CD4-positive, alpha-beta memory T cell (primary cell): Measurements from ENCODE around the gene C7orf57. TPM values are rescaled to one million over a fixed set of nuclear protein-coding genes. Genes with fewer than 3 reads are reported as not detected.
A peak's percentile ranks its signal among the peaks of the same experiment; 100 is the strongest.

Source experiments
- CTCF ChIA-PET: fragments of 350-600 bp; sonication (Branson Sonifier 250); formaldehyde crosslinking; loops from one replicate; lab custom pipeline; 2021; ENCODE audit warnings: inconsistent platforms; ENCODE audit not compliant: partially characterized antibody; lab: Charles Lee
- POLR2A ChIA-PET: fragments of 350-600 bp; sonication (Branson Sonifier 250); formaldehyde crosslinking; loops from one replicate; lab custom pipeline; 2021; ENCODE audit not compliant: partially characterized antibody; lab: Charles Lee
- DNase-seq, 5 donors: peaks; one replicate each; pipeline versions ENCODE4 v3.0.0 to v3.0.0-alpha.2; 2020 to 2022; ENCODE audit warnings: mixed read lengths in 1 of 5
- H3K27ac ChIP-seq: one replicate; pipeline ENCODE4 v1.7.0; 2013; ENCODE audit warnings: low read depth, low read length
- H3K27me3 ChIP-seq: 2 replicates; pipeline ENCODE4 v1.7.0; 2013; ENCODE audit warnings: mild to moderate bottlenecking, low read length, moderate library complexity; ENCODE audit not compliant: insufficient read depth
- H3K36me3 ChIP-seq: 2 replicates; pipeline ENCODE4 v1.7.0; 2013; ENCODE audit warnings: mild to moderate bottlenecking, low read length, moderate library complexity; ENCODE audit not compliant: insufficient read depth
- H3K4me1 ChIP-seq: 2 replicates; pipeline ENCODE4 v1.7.0; 2013; ENCODE audit warnings: mild to moderate bottlenecking, low read length, moderate library complexity; ENCODE audit not compliant: insufficient read depth
- H3K4me3 ChIP-seq, 2 donors: one replicate each; pipeline ENCODE4 v1.7.0; 2013; ENCODE audit warnings: low read length in 2 of 2, mild to moderate bottlenecking in 1 of 2
- H3K9me3 ChIP-seq, 2 donors: one replicate each; pipeline ENCODE4 v1.7.0; 2013; ENCODE audit warnings: low read length in 2 of 2, control low read depth in 1 of 2; ENCODE audit not compliant: control insufficient read depth in 1 of 2
- H3K27ac Mint-ChIP-seq, 7 donors: one replicate each; pipeline ENCODE4 v1.8.0; 2020 to 2021; ENCODE audit warnings: mixed read lengths in 7 of 7, mild to moderate bottlenecking in 6 of 7, inconsistent platforms in 3 of 7, moderate library complexity in 3 of 7
- H3K27me3 Mint-ChIP-seq, 2 donors: one replicate each; pipeline ENCODE4 v1.8.0; 2020 to 2021; ENCODE audit warnings: mixed read lengths in 2 of 2
- H3K36me3 Mint-ChIP-seq, 2 donors: one replicate each; pipeline ENCODE4 v1.8.0; 2020 to 2021; ENCODE audit warnings: mixed read lengths in 2 of 2, inconsistent platforms in 1 of 2, mild to moderate bottlenecking in 1 of 2
- H3K4me1 Mint-ChIP-seq, 4 donors: one replicate each; pipeline ENCODE4 v1.8.0; 2020 to 2021; ENCODE audit warnings: mixed read lengths in 4 of 4, mild to moderate bottlenecking in 1 of 4
- H3K4me3 Mint-ChIP-seq, 8 donors: one replicate each; pipeline ENCODE4 v1.8.0; 2020 to 2021; ENCODE audit warnings: mixed read lengths in 8 of 8, mild to moderate bottlenecking in 7 of 8, moderate library complexity in 6 of 8, inconsistent platforms in 3 of 8
- H3K9me3 Mint-ChIP-seq, 8 donors: one replicate each; pipeline ENCODE4 v1.8.0; 2020 to 2021; ENCODE audit warnings: mixed read lengths in 8 of 8, mild to moderate bottlenecking in 5 of 8, inconsistent platforms in 3 of 8, moderate library complexity in 1 of 8
- intact Hi-C: fragments of 100-400 bp; cut with micrococcal nuclease; formaldehyde crosslinking; loops from one replicate; pipeline ENCODE4 v1.15.1; 2023
- polyA plus RNA-seq, 2 donors: library from polyadenylated mRNA; unstranded; fragments of 300-500 nt; fragmentation: Illumina TruSeq; gene quantifications; one replicate each; pipeline ENCODE4 v1.2.3, GENCODE V29; 2021
- total RNA-seq, 2 experiments: library from RNA; stranded (reverse); gene quantifications; one replicate each; pipeline ENCODE4 v1.2.3, GENCODE V29; 2021

Gene C7orf57
- total and polyA plus RNA-seq, 4 experiments from 2014 or later = 0.16 to 0.22 TPM; not detected in 2

GRCh38 chr7:48041653-48041970 is 6.3 kb downstream of the C7orf57 start:
- POLR2A ChIA-PET = interaction anchor here (1.1 kb wide), 1 partner anchor 44 kb away, joined by 3 read pairs; no protein-coding TSS in a partner anchor

DNA sequence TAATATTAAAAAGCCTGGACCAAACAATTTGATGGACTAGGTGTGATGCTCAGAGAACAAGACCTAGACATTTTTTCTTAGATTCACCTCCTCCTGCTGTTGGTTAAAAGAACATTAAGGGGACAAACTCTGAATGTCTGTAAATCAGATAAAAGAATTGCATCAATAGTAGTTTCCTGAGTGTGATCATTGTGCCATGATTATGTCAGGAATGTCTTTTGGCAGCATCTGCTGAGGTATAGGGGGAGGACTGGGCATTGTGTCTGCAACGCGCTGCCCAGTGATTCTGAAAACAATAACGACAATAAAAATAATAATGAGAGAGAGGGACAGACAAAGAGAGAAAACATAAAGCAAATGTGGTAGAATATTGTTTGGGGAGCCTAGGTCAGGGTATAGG is 6.9 kb downstream of the C7orf57 start:
- Histone ChIP-seq H3K4me3 (no peak overlapping the region), H3K9me3 (no peaks in the 10 kb centered on the region), H3K27ac (no peak overlapping the region), H3K27me3 (no peaks in the 10 kb centered on the region), H3K36me3 (no peaks in the 10 kb centered on the region), H3K4me1 (peaks cover 26% of the 10 kb centered on the region)
- no peak overlapping the region for H3K4me3 Mint-ChIP-seq
- no peaks in the 10 kb centered on the region for H3K36me3 Mint-ChIP-seq
- H3K27me3 Mint-ChIP-seq = no peaks in the 10 kb centered on the region
- intact Hi-C loops = no loop called here
- no peak for DNase-seq
- H3K9me3 Mint-ChIP-seq = no peaks in the 10 kb centered on the region
- H3K4me1 Mint-ChIP-seq = peaks cover 21 to 45% (median 31%) of the 10 kb centered on the region in 4 donors
- ChIA-PET CTCF (no interaction called here), POLR2A (interaction anchor here (1.1 to 1.4 kb wide), 2 partner anchors 43 to 47 kb away, joined by 3 read pairs; partner anchors contain the start of gene UPP1)
- H3K27ac Mint-ChIP-seq = peak overlapping the region in 2 of 7 donors; percentile 9 to 44

More at GRCh38 chr7:48041653-48041970, 6.3 kb downstream of the C7orf57 start:
- H3K27me3 ChIP-seq = no peaks in the 10 kb centered on the region
- H3K9me3 ChIP-seq = no peaks in the 10 kb centered on the region
- CTCF ChIA-PET = interaction anchor here (0.6 kb wide), 1 partner anchor 69 kb away, joined by 3 read pairs; no protein-coding TSS in a partner anchor
- H3K4me1 Mint-ChIP-seq = peaks cover 21 to 48% (median 28%) of the 10 kb centered on the region in 4 donors
- H3K4me3 ChIP-seq = no peak overlapping the region
- H3K36me3 Mint-ChIP-seq = no peaks in the 10 kb centered on the region
- no peak overlapping the region for H3K27ac ChIP-seq
- H3K4me1 ChIP-seq = peaks cover 20% of the 10 kb centered on the region
- intact Hi-C loops = no loop called here
- no peak overlapping the region for H3K4me3 Mint-ChIP-seq
- peak overlapping the region in 2 of 7 donors; percentile 1 to 48 for H3K27ac Mint-ChIP-seq
- H3K9me3 Mint-ChIP-seq = no peaks in the 10 kb centered on the region
- peaks cover 0 to 3% of the 10 kb centered on the region in 2 donors for H3K27me3 Mint-ChIP-seq
- H3K36me3 ChIP-seq = no peaks in the 10 kb centered on the region
- DNase-seq = no peak

GRCh38 chr7:48042636-48043035 is 7.3 kb downstream of the C7orf57 start:
- Mint-ChIP-seq H3K4me1 (peaks cover 21 to 44% (median 31%) of the 10 kb centered on the region in 4 donors), H3K36me3 (no peaks in the 10 kb centered on the region), H3K27me3 (no peaks in the 10 kb centered on the region), H3K9me3 (no peaks in the 10 kb centered on the region), H3K27ac (no peak overlapping the region), H3K4me3 (no peak overlapping the region)
- Histone ChIP-seq H3K9me3 (no peaks in the 10 kb centered on the region), H3K27me3 (no peaks in the 10 kb centered on the region), H3K4me1 (peaks cover 27% of the 10 kb centered on the region), H3K36me3 (no peaks in the 10 kb centered on the region), H3K27ac (no peak overlapping the region), H3K4me3 (no peak overlapping the region)
- no peak for DNase-seq
- POLR2A ChIA-PET = interaction anchor here (1.1 to 1.4 kb wide), 2 partner anchors 43 to 46 kb away, joined by 3 read pairs; partner anchors contain the start of gene UPP1
- CTCF ChIA-PET = no interaction called here
- intact Hi-C loops = no loop called here

DNA sequence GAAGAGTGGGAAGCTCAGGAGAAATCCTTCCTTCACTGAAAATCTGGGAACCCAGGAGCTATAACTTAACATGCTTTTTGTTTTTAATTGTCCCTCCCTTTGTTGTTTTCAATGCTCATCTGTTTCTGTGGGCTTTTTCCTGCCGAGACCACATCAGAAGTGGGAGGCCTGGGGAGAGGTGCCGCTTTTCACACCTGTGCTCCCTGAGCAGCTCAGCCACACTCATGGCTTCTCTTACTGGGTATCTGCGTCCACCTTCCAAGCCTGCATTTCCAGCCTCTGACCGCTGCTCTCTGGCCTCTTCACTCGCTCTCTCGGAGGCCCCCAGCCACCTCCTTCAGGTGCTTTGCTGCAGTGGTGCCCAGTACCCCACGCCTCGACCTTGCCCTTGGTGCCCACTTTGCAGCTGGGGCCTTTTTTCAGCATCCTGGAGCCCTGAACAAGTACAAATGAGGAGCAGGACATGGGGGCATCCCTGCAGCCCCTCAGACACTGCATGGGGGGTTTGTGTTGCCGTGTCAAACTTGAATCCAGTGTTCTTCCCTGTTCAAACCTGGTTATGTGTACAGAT is 9.9 kb downstream of the C7orf57 start:
- H3K36me3 Mint-ChIP-seq = no peaks in the 10 kb centered on the region
- CTCF ChIA-PET = interaction anchor here (2.9 kb wide), 1 partner anchor 54 kb away, joined by 13 read pairs; no protein-coding TSS in a partner anchor
- peak overlapping the region in 6 of 7 donors; percentile 19 to 80 (median 71) for H3K27ac Mint-ChIP-seq

DNA sequence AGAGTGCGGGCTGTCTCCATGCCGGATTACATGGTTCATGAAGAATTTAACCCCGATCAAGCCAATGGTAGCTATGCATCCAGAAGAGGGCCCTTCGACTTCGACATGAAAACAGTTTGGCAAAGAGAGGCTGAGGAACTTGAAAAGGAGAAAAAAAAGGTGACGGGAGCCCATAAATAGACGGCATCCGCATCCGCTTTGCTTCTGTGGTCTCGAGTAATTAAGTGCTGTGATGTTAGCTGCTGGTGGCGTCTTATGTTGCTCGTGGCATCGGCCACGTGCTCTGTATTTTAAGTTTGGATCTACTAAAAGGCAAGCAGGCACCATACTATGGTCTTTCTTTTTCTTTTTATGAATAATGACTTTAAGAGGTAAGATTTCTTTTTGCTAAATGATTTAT is 11.1 kb downstream of the C7orf57 start:
- POLR2A ChIA-PET = interaction anchor here (1.2 to 2.4 kb wide), 2 partner anchors 37 to 55 kb away, joined by 4 to 12 read pairs; no protein-coding TSS in a partner anchor
- H3K4me3 ChIP-seq = no peak overlapping the region
- H3K4me1 ChIP-seq = peaks cover 27% of the 10 kb centered on the region
- H3K27me3 ChIP-seq = no peaks in the 10 kb centered on the region
- Mint-ChIP-seq H3K9me3 (peaks cover 0 to 2% (median 0%) of the 10 kb centered on the region in 8 donors), H3K4me3 (peak overlapping the region in 5 of 8 donors; percentile 23 to 47 (median 41)), H3K4me1 (peaks cover 21 to 38% (median 31%) of the 10 kb centered on the region in 4 donors), H3K27me3 (no peaks in the 10 kb centered on the region), H3K36me3 (no peaks in the 10 kb centered on the region), H3K27ac (peak overlapping the region; percentile 1 to 80 (median 62))
- H3K27ac ChIP-seq = no peak overlapping the region
- intact Hi-C loops = loop anchor here (1.0 kb wide), 1 partner anchor 11 kb away; the partner anchor contains the start of gene C7orf57
- DNase-seq = peak; percentile 32 to 55 (median 39)
- CTCF ChIA-PET = interaction anchor here (2.6 to 2.9 kb wide), 2 partner anchors 55 to 64 kb away, joined by 9 to 13 read pairs; no protein-coding TSS in a partner anchor
- no peaks in the 10 kb centered on the region for H3K36me3 ChIP-seq
- H3K9me3 ChIP-seq = no peaks in the 10 kb centered on the region

More for the DNA sequence above, 9.9 kb downstream of the C7orf57 start:
- no peaks in the 10 kb centered on the region for H3K27me3 ChIP-seq
- POLR2A ChIA-PET = interaction anchor here (0.6 to 2.4 kb wide), 2 partner anchors 38 to 47 kb away, joined by 3 to 12 read pairs; no protein-coding TSS in a partner anchor
- intact Hi-C loops = no loop called here
- no peaks in the 10 kb centered on the region for H3K36me3 ChIP-seq
- peak in 4 of 5 donors; percentile 9 to 24 (median 16) for DNase-seq
- H3K4me1 ChIP-seq = peaks cover 27% of the 10 kb centered on the region
- H3K9me3 ChIP-seq = no peaks in the 10 kb centered on the region
- peaks cover 21 to 44% (median 33%) of the 10 kb centered on the region in 4 donors for H3K4me1 Mint-ChIP-seq
- H3K27me3 Mint-ChIP-seq = no peaks in the 10 kb centered on the region
- H3K4me3 ChIP-seq = no peak overlapping the region
- H3K27ac ChIP-seq = no peak overlapping the region
- peaks cover 0 to 2% (median 0%) of the 10 kb centered on the region in 8 donors for H3K9me3 Mint-ChIP-seq
- peak overlapping the region in 6 of 8 donors; percentile 35 to 70 (median 56) for H3K4me3 Mint-ChIP-seq

DNA sequence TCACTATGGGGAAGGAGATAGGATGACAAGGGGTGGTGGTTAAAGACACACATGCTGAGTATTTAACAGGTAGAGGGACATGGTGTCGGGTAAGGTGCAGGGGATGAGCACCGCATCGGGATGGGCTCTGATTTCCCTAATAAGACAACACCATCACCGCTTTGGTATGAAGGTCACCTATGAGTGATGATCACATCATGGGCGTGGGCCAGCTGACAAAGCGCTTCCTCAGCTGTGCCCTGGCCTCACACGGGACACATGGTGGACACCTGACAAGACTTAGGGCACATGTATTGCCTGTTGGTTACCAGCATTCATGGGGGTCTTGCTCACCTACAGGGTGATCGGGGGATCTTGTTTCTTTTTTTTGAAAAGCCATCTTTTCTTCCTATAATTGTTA is 12.8 kb downstream of the C7orf57 start:
- H3K36me3 Mint-ChIP-seq = no peaks in the 10 kb centered on the region
- Histone ChIP-seq H3K27ac (no peak overlapping the region), H3K4me3 (no peak overlapping the region), H3K27me3 (no peaks in the 10 kb centered on the region), H3K9me3 (no peaks in the 10 kb centered on the region), H3K36me3 (no peaks in the 10 kb centered on the region), H3K4me1 (peaks cover 27% of the 10 kb centered on the region)
- H3K27me3 Mint-ChIP-seq = no peaks in the 10 kb centered on the region
- intact Hi-C loops = no loop called here
- H3K27ac Mint-ChIP-seq = peak overlapping the region in 1 of 7 donors; percentile 26
- CTCF ChIA-PET = interaction anchor here (2.6 to 2.9 kb wide), 2 partner anchors 57 to 62 kb away, joined by 9 to 13 read pairs; no protein-coding TSS in a partner anchor
- no peak for DNase-seq
- peaks cover 0 to 2% (median 0%) of the 10 kb centered on the region in 8 donors for H3K9me3 Mint-ChIP-seq
- no peak overlapping the region for H3K4me3 Mint-ChIP-seq
- POLR2A ChIA-PET = no interaction called here
- H3K4me1 Mint-ChIP-seq = peaks cover 16 to 34% (median 26%) of the 10 kb centered on the region in 4 donors

DNA sequence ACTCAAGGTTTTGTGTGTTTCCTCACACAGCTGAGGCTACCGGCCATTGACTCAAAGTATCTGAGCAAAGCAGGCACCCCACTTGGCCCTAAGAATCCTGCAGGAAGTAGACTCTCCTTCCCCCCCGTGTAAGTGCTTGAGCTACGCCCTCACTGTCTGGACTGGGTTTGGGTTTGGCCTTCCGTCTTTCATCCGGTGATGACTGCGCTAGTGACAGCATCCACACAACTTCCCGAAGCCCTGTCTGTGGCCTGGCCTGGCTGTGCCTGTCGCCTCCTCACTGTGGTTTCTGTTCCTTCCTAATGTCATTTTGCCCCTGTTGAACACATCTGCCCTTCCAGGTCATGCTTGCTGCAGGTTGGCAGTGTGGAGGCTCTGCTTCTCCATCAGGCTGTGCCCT is 14.5 kb downstream of the C7orf57 start:
- POLR2A ChIA-PET = interaction anchor here (1.7 kb wide), 1 partner anchor 39 kb away, joined by 3 read pairs; the partner anchor contains the start of gene UPP1
- Histone ChIP-seq H3K27me3 (no peaks in the 10 kb centered on the region), H3K4me1 (peaks cover 25% of the 10 kb centered on the region), H3K36me3 (no peaks in the 10 kb centered on the region), H3K27ac (no peak overlapping the region), H3K4me3 (no peak overlapping the region), H3K9me3 (no peaks in the 10 kb centered on the region)
- H3K4me1 Mint-ChIP-seq = peaks cover 14 to 26% (median 23%) of the 10 kb centered on the region in 4 donors
- no peak for DNase-seq
- CTCF ChIA-PET = interaction anchor here (1.4 kb wide), 1 partner anchor 58 kb away, joined by 3 read pairs; no protein-coding TSS in a partner anchor
- H3K27me3 Mint-ChIP-seq = no peaks in the 10 kb centered on the region
- peaks cover 0 to 2% (median 0%) of the 10 kb centered on the region in 8 donors for H3K9me3 Mint-ChIP-seq
- H3K4me3 Mint-ChIP-seq = no peak overlapping the region
- H3K36me3 Mint-ChIP-seq = no peaks in the 10 kb centered on the region
- peak overlapping the region in 1 of 7 donors; percentile 57 for H3K27ac Mint-ChIP-seq
- intact Hi-C loops = no loop called here
